GM12873 (cell line): ENCODE data around the gene NAA10.

Experiments used
- TF ChIP-seq, protein P1 (sequence below): IDR thresholded peaks from 2 replicates; pipeline ENCODE4 v1.5.1; 2012; ENCODE audit warnings: low read depth, mild to moderate bottlenecking, moderate library complexity, low read length, control low read depth; ENCODE audit not compliant: insufficient read depth; ENCODE audit errors: missing control alignments

NAA10 gene

DNA sequence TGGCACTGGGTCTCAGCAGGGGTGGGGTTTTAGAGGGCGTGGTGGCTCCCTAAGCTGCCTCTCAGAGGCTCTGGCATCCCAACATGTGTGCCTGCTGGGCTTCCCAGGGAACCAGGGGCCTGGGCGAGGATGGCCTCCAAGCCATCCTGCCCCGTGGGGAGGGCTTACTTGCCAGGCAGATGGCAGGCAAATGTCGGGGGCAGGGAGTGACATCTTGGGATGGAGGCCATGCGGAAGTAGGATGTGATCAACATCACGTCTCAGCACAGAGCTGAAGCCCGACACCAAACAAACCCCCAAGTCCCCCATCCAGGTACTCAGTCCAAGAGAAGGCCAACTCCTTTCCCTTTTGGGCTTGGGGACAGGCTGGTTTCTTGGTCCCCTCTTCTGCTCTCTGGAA, 53.6 kb downstream of the NAA10 start:
- TF ChIP-seq, protein P1, sequence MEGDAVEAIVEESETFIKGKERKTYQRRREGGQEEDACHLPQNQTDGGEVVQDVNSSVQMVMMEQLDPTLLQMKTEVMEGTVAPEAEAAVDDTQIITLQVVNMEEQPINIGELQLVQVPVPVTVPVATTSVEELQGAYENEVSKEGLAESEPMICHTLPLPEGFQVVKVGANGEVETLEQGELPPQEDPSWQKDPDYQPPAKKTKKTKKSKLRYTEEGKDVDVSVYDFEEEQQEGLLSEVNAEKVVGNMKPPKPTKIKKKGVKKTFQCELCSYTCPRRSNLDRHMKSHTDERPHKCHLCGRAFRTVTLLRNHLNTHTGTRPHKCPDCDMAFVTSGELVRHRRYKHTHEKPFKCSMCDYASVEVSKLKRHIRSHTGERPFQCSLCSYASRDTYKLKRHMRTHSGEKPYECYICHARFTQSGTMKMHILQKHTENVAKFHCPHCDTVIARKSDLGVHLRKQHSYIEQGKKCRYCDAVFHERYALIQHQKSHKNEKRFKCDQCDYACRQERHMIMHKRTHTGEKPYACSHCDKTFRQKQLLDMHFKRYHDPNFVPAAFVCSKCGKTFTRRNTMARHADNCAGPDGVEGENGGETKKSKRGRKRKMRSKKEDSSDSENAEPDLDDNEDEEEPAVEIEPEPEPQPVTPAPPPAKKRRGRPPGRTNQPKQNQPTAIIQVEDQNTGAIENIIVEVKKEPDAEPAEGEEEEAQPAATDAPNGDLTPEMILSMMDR, result no peak

DNA sequence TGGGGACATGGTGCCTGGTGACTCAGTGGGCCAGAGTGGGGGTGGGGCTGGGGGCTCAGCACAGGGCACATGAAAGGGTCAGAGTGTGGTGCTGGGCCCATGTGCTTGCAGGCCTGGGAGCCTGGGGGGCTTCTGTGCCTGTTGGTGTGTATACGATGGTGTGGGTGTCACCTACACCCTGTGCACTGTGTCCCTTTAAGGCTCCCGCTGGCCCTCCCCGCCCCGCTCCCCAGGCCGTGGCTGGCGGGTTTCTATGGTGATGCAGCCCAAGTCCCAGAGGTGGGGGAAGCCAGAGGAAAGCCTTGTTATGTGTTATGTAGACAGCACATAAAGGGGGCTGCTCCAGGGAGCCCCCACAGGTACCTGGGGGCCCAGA, 54.4 kb downstream of the NAA10 start:
- TF ChIP-seq, protein P1, result no peak

DNA sequence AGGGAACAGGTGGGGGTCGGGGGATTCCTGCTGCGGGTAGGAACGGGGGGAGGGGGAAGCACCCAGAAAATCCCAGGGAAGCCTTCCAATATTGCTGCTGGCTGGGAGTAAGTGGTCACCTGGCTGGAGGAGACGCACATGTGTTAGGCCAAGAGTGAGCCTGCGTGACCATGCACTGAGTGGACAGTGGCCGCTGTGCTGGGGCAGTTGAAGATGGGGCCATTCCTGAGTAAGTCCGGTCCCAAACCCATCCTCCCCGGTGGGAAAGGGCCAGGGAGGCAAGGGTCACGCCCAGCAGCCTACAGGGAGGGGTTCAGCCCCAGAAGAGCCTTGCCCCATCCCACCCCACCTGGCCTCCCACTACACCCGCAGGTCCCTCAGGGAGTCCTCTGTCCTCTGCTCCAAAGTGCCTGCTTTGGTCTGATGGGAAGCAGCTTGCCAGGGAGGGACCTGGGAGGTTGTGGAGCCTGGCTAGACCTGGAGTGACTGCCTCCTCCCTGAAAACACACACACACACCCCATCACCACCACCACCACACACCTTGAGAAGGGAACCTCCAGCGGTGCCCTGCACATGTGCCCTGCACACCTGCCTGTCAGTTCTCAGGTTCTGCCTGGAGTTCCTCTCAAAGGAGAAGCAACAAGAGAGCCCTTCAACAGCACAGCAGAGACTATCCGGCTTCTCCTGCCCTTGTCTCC, 54.9 kb downstream of the NAA10 start:
- TF ChIP-seq, protein P1, result no peak
